Mesenchymal stem cell (in vitro differentiated cells and primary cell): Measurements from ENCODE around the gene TOP1.

Experiments
- DNase-seq: peaks from one replicate; pipeline ENCODE4 v3.0.0-alpha.2; 2013
- H2AFZ ChIP-seq: one replicate; pipeline ENCODE4 v1.6.1; 2013; ENCODE audit warnings: low read depth, mild to moderate bottlenecking, control low read depth, inconsistent platforms, low read length, moderate library complexity
- H2AK5ac ChIP-seq: 2 replicates; pipeline ENCODE4 v1.6.1; 2013; ENCODE audit warnings: low read length, moderate library complexity, mild to moderate bottlenecking, inconsistent platforms; ENCODE audit not compliant: severe bottlenecking
- H2BK120ac ChIP-seq: one replicate; pipeline ENCODE4 v1.6.1; 2013; ENCODE audit warnings: low read depth, mild to moderate bottlenecking, inconsistent platforms, low read length, moderate library complexity
- H2BK12ac ChIP-seq, 2 experiments: one replicate each; pipeline ENCODE4 v1.6.1; 2013; ENCODE audit warnings: inconsistent platforms in 2 of 2, low read length in 2 of 2, mild to moderate bottlenecking in 2 of 2, moderate library complexity in 2 of 2, control low read depth in 1 of 2
- H2BK15ac ChIP-seq: one replicate; pipeline ENCODE4 v1.6.1; 2013; ENCODE audit warnings: mild to moderate bottlenecking, low read depth, inconsistent platforms; ENCODE audit not compliant: poor library complexity, severe bottlenecking
- H2BK5ac ChIP-seq: 2 replicates; pipeline ENCODE4 v1.6.1; 2013; ENCODE audit warnings: low read depth, mild to moderate bottlenecking, low read length, control low read depth, inconsistent platforms; ENCODE audit not compliant: poor library complexity, severe bottlenecking
- H3K14ac ChIP-seq, 2 experiments: one replicate each; pipeline ENCODE4 v1.6.1; 2013; ENCODE audit warnings: inconsistent platforms in 2 of 2, low read length in 2 of 2, control low read depth in 1 of 2, mild to moderate bottlenecking in 1 of 2, moderate library complexity in 1 of 2
- H3K18ac ChIP-seq, 2 experiments: one replicate each; pipeline ENCODE4 v1.6.1; 2013; ENCODE audit warnings: inconsistent platforms in 2 of 2, low read length in 2 of 2, control low read depth in 1 of 2, low read depth in 1 of 2, mild to moderate bottlenecking in 1 of 2
- H3K23ac ChIP-seq, 2 experiments: one replicate each; pipeline ENCODE4 v1.6.1; 2013; ENCODE audit warnings: inconsistent platforms in 2 of 2, low read length in 2 of 2, mild to moderate bottlenecking in 2 of 2, moderate library complexity in 2 of 2, control low read depth in 1 of 2
- H3K27ac ChIP-seq: 2 replicates; pipeline ENCODE4 v1.5.1; 2013; ENCODE audit warnings: mild to moderate bottlenecking, moderate library complexity, low read length, control low read depth, inconsistent platforms; ENCODE audit not compliant: poor library complexity, severe bottlenecking
- H3K27me3 ChIP-seq, 2 experiments: 2 replicates each; pipeline versions ENCODE4 v1.6.1 to v1.7.0; 2013; ENCODE audit warnings: low read length in 2 of 2, mild to moderate bottlenecking in 2 of 2, moderate library complexity in 2 of 2, control low read depth in 1 of 2, inconsistent platforms in 1 of 2; ENCODE audit not compliant: control insufficient read depth in 1 of 2, insufficient read depth in 1 of 2
- H3K36me3 ChIP-seq, 2 experiments: 2 replicates each; pipeline versions ENCODE4 v1.6.1 to v1.7.0; 2013; ENCODE audit warnings: low read length in 2 of 2, control low read depth in 1 of 2, inconsistent platforms in 1 of 2, low read depth in 1 of 2, mild to moderate bottlenecking in 1 of 2; ENCODE audit not compliant: insufficient read depth in 2 of 2, control insufficient read depth in 1 of 2
- H3K4ac ChIP-seq, 2 experiments: one replicate each; pipeline ENCODE4 v1.6.1; 2013; ENCODE audit warnings: inconsistent platforms in 2 of 2, low read length in 2 of 2, mild to moderate bottlenecking in 2 of 2, moderate library complexity in 2 of 2, control low read depth in 1 of 2, low read depth in 1 of 2
- H3K4me1 ChIP-seq: 2 replicates; pipeline ENCODE4 v1.6.1; 2013; ENCODE audit warnings: low read depth, low read length, control low read depth; ENCODE audit not compliant: control insufficient read depth, insufficient read depth
- H3K4me2 ChIP-seq: 2 replicates; pipeline ENCODE4 v1.6.1; 2013; ENCODE audit warnings: low read length, mild to moderate bottlenecking, inconsistent platforms; ENCODE audit not compliant: poor library complexity, severe bottlenecking
- H3K4me3 ChIP-seq, 2 experiments: 2 replicates each; pipeline versions ENCODE4 v1.5.1 to v1.7.0; 2013; ENCODE audit warnings: low read length in 2 of 2, mild to moderate bottlenecking in 2 of 2, control low read depth in 1 of 2, low read depth in 1 of 2; ENCODE audit not compliant: insufficient read depth in 1 of 2
- H3K79me1 ChIP-seq: replicated peaks from 2 replicates; pipeline ENCODE4 v1.6.1; 2013; ENCODE audit warnings: mild to moderate bottlenecking, control low read depth, low read length, inconsistent platforms; ENCODE audit not compliant: poor library complexity, severe bottlenecking
- H3K9ac ChIP-seq: 2 replicates; pipeline ENCODE4 v1.7.0; 2013; ENCODE audit warnings: mild to moderate bottlenecking, low read length, moderate library complexity
- H3K9me3 ChIP-seq: 2 replicates; pipeline ENCODE4 v1.7.0; 2013; ENCODE audit warnings: mild to moderate bottlenecking, low read length; ENCODE audit not compliant: control insufficient read depth
- H4K8ac ChIP-seq: one replicate; pipeline ENCODE4 v1.6.1; 2013; ENCODE audit warnings: inconsistent platforms, mild to moderate bottlenecking, low read length, moderate library complexity
- H4K91ac ChIP-seq: one replicate; pipeline ENCODE4 v1.6.1; 2013; ENCODE audit warnings: mild to moderate bottlenecking, low read length, inconsistent platforms
- WGBS: methylation state at CpG from one replicate; pipeline ENCODE4 v1.1.7; 2013; ENCODE audit warnings: mixed read lengths; 5-methylcytosine and 5-hydroxymethylcytosine counted together

TOP1 gene

GRCh38 chr20:41137614-41138474 is 109.2 kb downstream of the TOP1 start:
- Histone ChIP-seq H2BK120ac (peak overlapping the region; percentile 90), H3K14ac (peak overlapping the region; percentile 47 to 100), H3K79me1 (no peaks in the 10 kb centered on the region), H4K91ac (peak overlapping the region; percentile 99), H2BK5ac (peak overlapping the region; percentile 90), H3K36me3 (peaks cover 0 to 3% of the 10 kb centered on the region in 2 experiments), H2AK5ac (no peak overlapping the region), H4K8ac (peak overlapping the region; percentile 89), H3K4me1 (peaks cover 45% of the 10 kb centered on the region), H2BK15ac (peak overlapping the region; percentile 78), H3K4me3 (peak overlapping the region; percentile 84 to 96), H3K9me3 (no peaks in the 10 kb centered on the region), H3K4ac (peak overlapping the region; percentile 96 to 99), H3K9ac (peak overlapping the region; percentile 90), H3K23ac (peak overlapping the region in 1 of 2 experiments; percentile 34), H3K18ac (peak overlapping the region; percentile 99), H2AFZ (peak overlapping the region; percentile 77), H3K27ac (peak overlapping the region; percentile 91), H3K27me3 (no peaks in the 10 kb centered on the region), H2BK12ac (peak overlapping the region; percentile 35 to 64), H3K4me2 (peak overlapping the region; percentile 81)
- WGBS = 0% methylated on average over 51 of the region's 66 CpGs
- DNase-seq = peak; percentile 83

GRCh38 chr20:41138475-41139226 is 110.0 kb downstream of the TOP1 start:
- peak overlapping the region in 1 of 2 experiments; percentile 49 for H3K23ac ChIP-seq
- 32% methylated on average over 12 of the region's 12 CpGs for WGBS
- H3K27me3 ChIP-seq = no peaks in the 10 kb centered on the region
- H3K4ac ChIP-seq = peak overlapping the region; percentile 20 to 96
- H2BK15ac ChIP-seq = peak overlapping the region; percentile 31
- DNase-seq = peak; percentile 45
- H3K4me2 ChIP-seq = peak overlapping the region; percentile 81
- peak overlapping the region; percentile 84 to 96 for H3K4me3 ChIP-seq
- peak overlapping the region; percentile 56 to 72 for H3K18ac ChIP-seq
- H3K9ac ChIP-seq = peak overlapping the region; percentile 90
- no peaks in the 10 kb centered on the region for H3K9me3 ChIP-seq
- H2BK12ac ChIP-seq = peak overlapping the region in 1 of 2 experiments; percentile 75
- peak overlapping the region; percentile 88 for H2AK5ac ChIP-seq
- H2BK120ac ChIP-seq = peak overlapping the region; percentile 67
- peaks cover 0 to 3% of the 10 kb centered on the region in 2 experiments for H3K36me3 ChIP-seq
- H3K14ac ChIP-seq = peak overlapping the region in 1 of 2 experiments; percentile 95
- H3K79me1 ChIP-seq = no peaks in the 10 kb centered on the region
- peak overlapping the region; percentile 91 for H3K27ac ChIP-seq
- peak overlapping the region; percentile 83 for H2BK5ac ChIP-seq
- peaks cover 49% of the 10 kb centered on the region for H3K4me1 ChIP-seq
- H2AFZ ChIP-seq = no peak overlapping the region
- H4K8ac ChIP-seq = peak overlapping the region; percentile 8
- H4K91ac ChIP-seq = peak overlapping the region; percentile 6

GRCh38 chr20:41139227-41140093 is 110.8 kb downstream of the TOP1 start:
- peaks cover 2% of the 10 kb centered on the region for H3K79me1 ChIP-seq

More at GRCh38 chr20:41139227-41140093, 110.8 kb downstream of the TOP1 start:
- H3K36me3 ChIP-seq = peaks cover 0 to 6% of the 10 kb centered on the region in 2 experiments
- H2BK120ac ChIP-seq = no peak overlapping the region
- H2AFZ ChIP-seq = no peak overlapping the region
- H3K4me3 ChIP-seq = peak overlapping the region; percentile 84 to 96
- H3K23ac ChIP-seq = no peak overlapping the region
- no peak overlapping the region for H4K91ac ChIP-seq
- no peak overlapping the region for H3K4ac ChIP-seq
- no peak for DNase-seq
- no peaks in the 10 kb centered on the region for H3K9me3 ChIP-seq
- WGBS = 89% methylated on average over 3 of the region's 5 CpGs
- H3K14ac ChIP-seq = no peak overlapping the region
- H3K4me1 ChIP-seq = peaks cover 47% of the 10 kb centered on the region
- peak overlapping the region; percentile 90 for H3K9ac ChIP-seq
- peak overlapping the region; percentile 81 for H3K4me2 ChIP-seq
- no peak overlapping the region for H3K18ac ChIP-seq
- H4K8ac ChIP-seq = no peak overlapping the region
- H2BK12ac ChIP-seq = peak overlapping the region in 1 of 2 experiments; percentile 34
- no peaks in the 10 kb centered on the region for H3K27me3 ChIP-seq
- no peak overlapping the region for H2BK5ac ChIP-seq
- no peak overlapping the region for H3K27ac ChIP-seq
- peak overlapping the region; percentile 17 for H2AK5ac ChIP-seq
- H2BK15ac ChIP-seq = no peak overlapping the region
